Mesendoderm (in vitro differentiated cells): ENCODE results near the gene ENTR1.

Experiments
- DNase-seq: peaks from one replicate; pipeline ENCODE4 v3.0.0; 2013
- H2AK5ac ChIP-seq: 2 replicates; pipeline ENCODE4 v1.6.1; 2013; ENCODE audit warnings: low read length, inconsistent platforms
- H2BK120ac ChIP-seq: 2 replicates; pipeline ENCODE4 v1.6.1; 2013; ENCODE audit warnings: low read depth, mild to moderate bottlenecking, low read length, moderate library complexity, mixed read lengths
- H2BK15ac ChIP-seq: replicated peaks from 2 replicates; pipeline ENCODE4 v1.6.1; 2013; ENCODE audit warnings: low read depth, mild to moderate bottlenecking, moderate library complexity
- H2BK5ac ChIP-seq: 2 replicates; pipeline ENCODE4 v1.6.1; 2013; ENCODE audit warnings: low read length, inconsistent platforms
- H3K18ac ChIP-seq: 2 replicates; pipeline ENCODE4 v1.6.1; 2013; ENCODE audit warnings: mild to moderate bottlenecking, low read length, mixed read lengths
- H3K23ac ChIP-seq: one replicate; pipeline ENCODE4 v1.6.1; 2013; ENCODE audit warnings: low read length
- H3K27ac ChIP-seq: 2 replicates; pipeline ENCODE4 v1.5.1; 2013; ENCODE audit warnings: low read depth, mild to moderate bottlenecking, inconsistent platforms, low read length, moderate library complexity
- H3K27me3 ChIP-seq: 2 replicates; pipeline ENCODE4 v1.6.1; 2013; ENCODE audit warnings: low read length, control low read depth, mild to moderate bottlenecking, inconsistent platforms; ENCODE audit not compliant: insufficient read depth, poor library complexity
- H3K36me3 ChIP-seq: 2 replicates; pipeline ENCODE4 v1.6.1; 2013; ENCODE audit warnings: low read length, inconsistent platforms; ENCODE audit not compliant: control insufficient read depth, insufficient read depth
- H3K4ac ChIP-seq: one replicate; pipeline ENCODE4 v1.6.1; 2013; ENCODE audit warnings: low read depth, mild to moderate bottlenecking, low read length, moderate library complexity
- H3K4me1 ChIP-seq: 2 replicates; pipeline ENCODE4 v1.6.1; 2013; ENCODE audit warnings: low read depth, low read length, inconsistent platforms; ENCODE audit not compliant: control insufficient read depth
- H3K4me2 ChIP-seq: 2 replicates; pipeline ENCODE4 v1.6.1; 2013; ENCODE audit warnings: low read length
- H3K4me3 ChIP-seq: 2 replicates; pipeline ENCODE4 v1.5.1; 2013; ENCODE audit warnings: mild to moderate bottlenecking, low read length
- H3K56ac ChIP-seq: one replicate; pipeline ENCODE4 v1.6.1; 2013; ENCODE audit warnings: low read length
- H3K79me1 ChIP-seq: 2 replicates; pipeline ENCODE4 v1.6.1; 2013; ENCODE audit warnings: low read length, inconsistent platforms
- H3K79me2 ChIP-seq: 2 replicates; pipeline ENCODE4 v1.6.1; 2013; ENCODE audit warnings: mild to moderate bottlenecking, low read length; ENCODE audit not compliant: control insufficient read depth, insufficient read depth
- H3K9ac ChIP-seq: 2 replicates; pipeline ENCODE4 v1.6.1; 2013; ENCODE audit warnings: low read length, inconsistent platforms
- H4K5ac ChIP-seq: one replicate; pipeline ENCODE4 v1.6.1; 2013; ENCODE audit warnings: low read length
- H4K8ac ChIP-seq: one replicate; pipeline ENCODE4 v1.6.1; 2013; ENCODE audit warnings: low read depth, mild to moderate bottlenecking, control low read depth, low read length, moderate library complexity
- WGBS: extraction: QIAGEN DNeasy Blood & Tissue Kit; methylation state at CpG from one replicate; pipeline ENCODE4 v1.1.7; 2013; ENCODE audit warnings: low lambda C conversion rate, missing lambda C conversion rate; ENCODE audit not compliant: insufficient coverage; ENCODE audit errors: extremely low coverage; 5-methylcytosine and 5-hydroxymethylcytosine counted together

ENTR1 gene

GRCh38 chr9:136436055-136436634 lies 25.7 kb upstream of the ENTR1 start:
- Histone ChIP-seq H3K9ac (no peak overlapping the region), H3K4ac (no peak overlapping the region), H4K8ac (no peak overlapping the region), H3K36me3 (no peaks in the 10 kb centered on the region), H3K23ac (no peak overlapping the region), H4K5ac (no peak overlapping the region), H3K79me2 (peaks cover 6% of the 10 kb centered on the region), H2BK5ac (no peak overlapping the region), H2BK120ac (no peak overlapping the region), H3K4me3 (no peak overlapping the region), H3K56ac (no peak overlapping the region), H3K79me1 (peaks cover 10% of the 10 kb centered on the region), H2AK5ac (no peak overlapping the region), H3K18ac (no peak overlapping the region), H2BK15ac (no peak overlapping the region), H3K27ac (no peak overlapping the region), H3K4me1 (no peaks in the 10 kb centered on the region), H3K4me2 (no peak overlapping the region), H3K27me3 (no peaks in the 10 kb centered on the region)
- no CpG with 5 or more reads among the region's 25 CpGs for WGBS
- no peak for DNase-seq

- Histone ChIP-seq H3K9ac (no peak overlapping the region), H3K18ac (no peak overlapping the region), H2BK5ac (no peak overlapping the region), H3K4ac (no peak overlapping the region), H3K4me2 (no peak overlapping the region), H2BK120ac (no peak overlapping the region), H3K79me1 (peaks cover 10% of the 10 kb centered on the region), H3K27ac (no peak overlapping the region), H3K27me3 (no peaks in the 10 kb centered on the region), H3K36me3 (no peaks in the 10 kb centered on the region), H3K4me1 (no peaks in the 10 kb centered on the region), H3K56ac (no peak overlapping the region), H3K79me2 (peaks cover 6% of the 10 kb centered on the region), H3K23ac (no peak overlapping the region), H2AK5ac (no peak overlapping the region), H2BK15ac (no peak overlapping the region), H4K5ac (no peak overlapping the region), H3K4me3 (no peak overlapping the region), H4K8ac (no peak overlapping the region)
- no CpG with 5 or more reads among the region's 17 CpGs for WGBS
- DNase-seq, result no peak
These were observed 24.3 kb upstream of the ENTR1 start for GRCh38 chr9:136434580-136435169.

- H2AK5ac ChIP-seq, result no peak overlapping the region
- no peak for DNase-seq
- H3K4ac ChIP-seq, result no peak overlapping the region
- no peak overlapping the region for H2BK15ac ChIP-seq
- H2BK5ac ChIP-seq, result no peak overlapping the region
- no peak overlapping the region for H3K9ac ChIP-seq
- H3K36me3 ChIP-seq, result no peaks in the 10 kb centered on the region
- H3K79me2 ChIP-seq, result peaks cover 6% of the 10 kb centered on the region
- H4K5ac ChIP-seq, result no peak overlapping the region
- peaks cover 10% of the 10 kb centered on the region for H3K79me1 ChIP-seq
- H3K27ac ChIP-seq, result no peak overlapping the region
- no CpG with 5 or more reads among the region's 37 CpGs for WGBS
- H3K18ac ChIP-seq, result no peak overlapping the region
- H3K4me2 ChIP-seq, result no peak overlapping the region
- H3K23ac ChIP-seq, result no peak overlapping the region
- no peak overlapping the region for H2BK120ac ChIP-seq
- H3K4me1 ChIP-seq, result no peaks in the 10 kb centered on the region
- H3K56ac ChIP-seq, result no peak overlapping the region
- no peak overlapping the region for H3K4me3 ChIP-seq
- H3K27me3 ChIP-seq, result no peaks in the 10 kb centered on the region
- H4K8ac ChIP-seq, result no peak overlapping the region
These were observed 23.6 kb upstream of the ENTR1 start for GRCh38 chr9:136433849-136434579.

GRCh38 chr9:136433043-136433715 lies 22.8 kb upstream of the ENTR1 start:
- no peak for DNase-seq
- Histone ChIP-seq H2BK15ac (no peak overlapping the region), H3K23ac (no peak overlapping the region), H3K27ac (no peak overlapping the region), H3K4me2 (no peak overlapping the region), H3K79me2 (peaks cover 6% of the 10 kb centered on the region), H3K4ac (no peak overlapping the region), H3K18ac (no peak overlapping the region), H3K79me1 (peaks cover 9% of the 10 kb centered on the region), H2BK120ac (no peak overlapping the region), H3K56ac (no peak overlapping the region), H3K36me3 (no peaks in the 10 kb centered on the region), H3K9ac (no peak overlapping the region), H3K27me3 (no peaks in the 10 kb centered on the region), H2AK5ac (no peak overlapping the region), H4K5ac (no peak overlapping the region), H3K4me3 (no peak overlapping the region), H2BK5ac (no peak overlapping the region), H3K4me1 (no peaks in the 10 kb centered on the region), H4K8ac (no peak overlapping the region)
- WGBS, result no CpG with 5 or more reads among the region's 36 CpGs

GRCh38 chr9:136432591-136432990 lies 22.2 kb upstream of the ENTR1 start:
- H4K8ac ChIP-seq, result no peak overlapping the region
- no peak overlapping the region for H2AK5ac ChIP-seq
- DNase-seq, result no peak

More at GRCh38 chr9:136432591-136432990, 22.2 kb upstream of the ENTR1 start:
- no peak overlapping the region for H3K4ac ChIP-seq
- peaks cover 6% of the 10 kb centered on the region for H3K79me2 ChIP-seq
- no peak overlapping the region for H2BK5ac ChIP-seq
- no peak overlapping the region for H3K27ac ChIP-seq
- H4K5ac ChIP-seq, result no peak overlapping the region
- H3K36me3 ChIP-seq, result no peaks in the 10 kb centered on the region
- no peak overlapping the region for H3K18ac ChIP-seq
- peaks cover 5% of the 10 kb centered on the region for H3K79me1 ChIP-seq
- no peaks in the 10 kb centered on the region for H3K27me3 ChIP-seq
- no peak overlapping the region for H2BK15ac ChIP-seq
- H3K56ac ChIP-seq, result no peak overlapping the region
- no peak overlapping the region for H3K4me2 ChIP-seq
- no peak overlapping the region for H2BK120ac ChIP-seq
- no peak overlapping the region for H3K23ac ChIP-seq
- no peak overlapping the region for H3K4me3 ChIP-seq
- no CpG with 5 or more reads among the region's 26 CpGs for WGBS
- no peaks in the 10 kb centered on the region for H3K4me1 ChIP-seq
- H3K9ac ChIP-seq, result no peak overlapping the region
